HEK293 (cell line): ENCODE results near the gene SECISBP2L.
A peak's percentile ranks its signal among the peaks of the same experiment; 100 is the strongest.

Source experiments
- EGR2 ChIP-seq: fragments of 450-650 bp; formaldehyde crosslinking; IDR thresholded peaks from 2 replicates; pipeline ENCODE4 v1.5.1; 2016; ENCODE audit warnings: low read depth, missing biosample characterization, missing genetic modification characterization
- GLIS2 ChIP-seq: fragments of 450-650 bp; formaldehyde crosslinking; IDR thresholded peaks from 2 replicates; pipeline ENCODE4 v1.5.1; 2016; ENCODE audit warnings: missing biosample characterization, missing genetic modification characterization
- MZF1 ChIP-seq: fragments of 450-650 bp; formaldehyde crosslinking; IDR thresholded peaks from 2 replicates; pipeline ENCODE4 v1.5.1; 2017; ENCODE audit warnings: missing biosample characterization, missing genetic modification characterization, borderline replicate concordance
- SALL2 ChIP-seq: fragments of 450-650 bp; formaldehyde crosslinking; IDR thresholded peaks from 2 replicates; pipeline ENCODE4 v1.5.0; 2017; ENCODE audit warnings: missing biosample characterization, mild to moderate bottlenecking, missing genetic modification characterization, borderline replicate concordance
- SP2 ChIP-seq: fragments of 450-650 bp; formaldehyde crosslinking; IDR thresholded peaks from 2 replicates; pipeline ENCODE4 v1.5.1; 2016; ENCODE audit warnings: missing biosample characterization, missing genetic modification characterization
- ZFP41 ChIP-seq: fragments of 450-650 bp; formaldehyde crosslinking; IDR thresholded peaks from 2 replicates; pipeline ENCODE4 v1.5.1; 2016; ENCODE audit warnings: missing biosample characterization, missing genetic modification characterization, borderline replicate concordance
- ZNF175 ChIP-seq: fragments of 450-650 bp; formaldehyde crosslinking; IDR thresholded peaks from 2 replicates; pipeline ENCODE4 v1.5.1; 2016; ENCODE audit warnings: missing biosample characterization, missing genetic modification characterization
- ZNF184 ChIP-seq: fragments of 450-650 bp; IDR thresholded peaks from 2 replicates; pipeline ENCODE4 v1.5.1; 2018; ENCODE audit warnings: missing biosample characterization, mild to moderate bottlenecking, missing genetic modification characterization
- ZNF211 ChIP-seq: fragments of 450-650 bp; formaldehyde crosslinking; IDR thresholded peaks from 2 replicates; pipeline ENCODE4 v1.5.1; 2016; ENCODE audit warnings: low read depth, missing biosample characterization, missing genetic modification characterization
- ZNF324 ChIP-seq: fragments of 450-650 bp; formaldehyde crosslinking; IDR thresholded peaks from 2 replicates; pipeline ENCODE4 v1.5.1; 2016; ENCODE audit warnings: missing biosample characterization, missing genetic modification characterization
- ZNF416 ChIP-seq: fragments of 450-650 bp; formaldehyde crosslinking; IDR thresholded peaks from 2 replicates; pipeline ENCODE4 v1.5.1; 2016; ENCODE audit warnings: missing biosample characterization, missing genetic modification characterization
- ZNF501 ChIP-seq: fragments of 450-650 bp; formaldehyde crosslinking; IDR thresholded peaks from 2 replicates; pipeline ENCODE4 v1.5.1; 2016; ENCODE audit warnings: missing biosample characterization, missing genetic modification characterization
- ZNF514 ChIP-seq: fragments of 450-650 bp; formaldehyde crosslinking; IDR thresholded peaks from 2 replicates; pipeline ENCODE4 v1.5.1; 2016; ENCODE audit warnings: missing biosample characterization, missing genetic modification characterization
- ZNF530 ChIP-seq: fragments of 450-650 bp; formaldehyde crosslinking; IDR thresholded peaks from 2 replicates; pipeline ENCODE4 v1.5.1; 2016; ENCODE audit warnings: low read depth, missing biosample characterization, missing genetic modification characterization
- ZNF558 ChIP-seq: fragments of 450-650 bp; formaldehyde crosslinking; IDR thresholded peaks from 2 replicates; pipeline ENCODE4 v1.5.1; 2016; ENCODE audit warnings: missing biosample characterization, missing genetic modification characterization
- ZNF560 ChIP-seq: fragments of 450-650 bp; formaldehyde crosslinking; IDR thresholded peaks from 2 replicates; pipeline ENCODE4 v1.5.1; 2017; ENCODE audit warnings: missing biosample characterization, missing genetic modification characterization, borderline replicate concordance
- ZNF585B ChIP-seq: fragments of 450-650 bp; formaldehyde crosslinking; IDR thresholded peaks from 2 replicates; pipeline ENCODE4 v1.5.1; 2016; ENCODE audit warnings: missing biosample characterization, missing genetic modification characterization
- ZNF623 ChIP-seq: fragments of 450-650 bp; formaldehyde crosslinking; IDR thresholded peaks from 2 replicates; pipeline ENCODE4 v1.5.1; 2016; ENCODE audit warnings: missing biosample characterization, missing genetic modification characterization
- ZNF629 ChIP-seq: fragments of 450-650 bp; formaldehyde crosslinking; IDR thresholded peaks from 2 replicates; pipeline ENCODE4 v1.5.1; 2017; ENCODE audit warnings: missing biosample characterization, missing genetic modification characterization
- ZNF660 ChIP-seq: fragments of 450-650 bp; IDR thresholded peaks from 2 replicates; pipeline ENCODE4 v1.5.1; 2018; ENCODE audit warnings: missing biosample characterization, mild to moderate bottlenecking, missing genetic modification characterization
- ZNF677 ChIP-seq: fragments of 450-650 bp; IDR thresholded peaks from 2 replicates; pipeline ENCODE4 v1.5.0; 2018; ENCODE audit warnings: missing biosample characterization, mild to moderate bottlenecking, missing genetic modification characterization, moderate library complexity
- ZNF747 ChIP-seq: fragments of 450-650 bp; formaldehyde crosslinking; IDR thresholded peaks from 2 replicates; pipeline ENCODE4 v1.5.1; 2016; ENCODE audit warnings: missing biosample characterization, missing genetic modification characterization
- ZNF768 ChIP-seq: fragments of 450-650 bp; formaldehyde crosslinking; IDR thresholded peaks from 2 replicates; pipeline ENCODE4 v1.5.1; 2018; ENCODE audit warnings: missing biosample characterization, mild to moderate bottlenecking, missing genetic modification characterization
- ZSCAN30 ChIP-seq: fragments of 450-650 bp; IDR thresholded peaks from 2 replicates; pipeline ENCODE4 v1.5.1; 2018; ENCODE audit warnings: missing biosample characterization, mild to moderate bottlenecking, missing genetic modification characterization, moderate library complexity
- TF ChIP-seq, protein P1 (sequence below): fragments of 450-650 bp; formaldehyde crosslinking; IDR thresholded peaks from 2 replicates; pipeline ENCODE4 v1.5.1; 2017; ENCODE audit warnings: missing biosample characterization, missing genetic modification characterization
- TF ChIP-seq, protein P2 (sequence below): fragments of 450-650 bp; formaldehyde crosslinking; IDR thresholded peaks from 2 replicates; pipeline ENCODE4 v1.5.1; 2017; ENCODE audit warnings: missing biosample characterization, missing genetic modification characterization
- TF ChIP-seq, protein P3 (sequence below): fragments of 450-650 bp; formaldehyde crosslinking; IDR thresholded peaks from 2 replicates; pipeline ENCODE4 v1.5.1; 2016; ENCODE audit warnings: missing biosample characterization, missing genetic modification characterization, borderline replicate concordance
- TF ChIP-seq, protein P4 (sequence below): fragments of 450-650 bp; formaldehyde crosslinking; IDR thresholded peaks from 2 replicates; pipeline ENCODE4 v1.5.1; 2017; ENCODE audit warnings: missing biosample characterization, missing genetic modification characterization

The SECISBP2L gene

DNA sequence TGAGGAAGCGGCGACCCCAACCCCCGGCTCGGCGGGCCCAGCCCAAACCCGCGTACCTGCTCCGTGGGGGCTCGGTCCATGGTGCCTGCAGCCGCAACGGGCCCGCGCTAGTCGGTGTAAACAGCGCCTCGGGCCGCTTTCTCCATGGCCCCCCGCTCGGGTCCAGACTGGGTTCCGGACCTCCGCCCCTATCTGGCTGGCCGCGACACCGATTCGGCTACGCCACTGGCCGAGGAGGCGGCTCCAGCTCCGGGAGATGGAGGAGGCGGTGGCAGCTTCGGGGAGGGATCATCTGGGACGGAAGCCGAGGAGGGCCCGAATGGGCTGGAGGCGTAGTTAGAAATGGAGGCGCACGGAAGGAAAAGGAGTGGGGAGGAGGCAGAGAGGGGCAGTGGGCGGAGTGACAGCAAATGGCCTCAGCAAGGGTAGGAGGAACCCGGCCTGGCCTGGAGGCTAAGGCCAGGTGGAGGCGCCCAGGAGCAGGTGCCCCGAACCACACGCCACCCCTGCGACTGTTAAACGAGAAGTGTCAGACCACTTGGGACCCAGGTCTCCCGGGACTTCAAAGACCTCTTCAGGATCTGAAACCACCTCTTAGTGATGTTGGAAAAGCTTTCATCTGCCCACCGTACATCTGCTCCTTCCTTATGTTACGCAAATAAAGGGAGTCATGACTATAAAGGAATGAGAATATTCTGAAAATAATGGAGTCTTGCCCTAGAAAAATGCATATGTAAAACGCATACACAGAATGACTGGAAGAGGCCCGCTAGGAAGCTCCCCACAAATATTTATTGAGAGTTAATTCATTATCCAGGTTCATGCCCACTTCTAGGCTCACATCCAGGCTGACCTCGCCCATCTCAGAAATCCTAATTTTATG, at the start of gene SECISBP2L (continued):
- TF ChIP-seq, protein P1, sequence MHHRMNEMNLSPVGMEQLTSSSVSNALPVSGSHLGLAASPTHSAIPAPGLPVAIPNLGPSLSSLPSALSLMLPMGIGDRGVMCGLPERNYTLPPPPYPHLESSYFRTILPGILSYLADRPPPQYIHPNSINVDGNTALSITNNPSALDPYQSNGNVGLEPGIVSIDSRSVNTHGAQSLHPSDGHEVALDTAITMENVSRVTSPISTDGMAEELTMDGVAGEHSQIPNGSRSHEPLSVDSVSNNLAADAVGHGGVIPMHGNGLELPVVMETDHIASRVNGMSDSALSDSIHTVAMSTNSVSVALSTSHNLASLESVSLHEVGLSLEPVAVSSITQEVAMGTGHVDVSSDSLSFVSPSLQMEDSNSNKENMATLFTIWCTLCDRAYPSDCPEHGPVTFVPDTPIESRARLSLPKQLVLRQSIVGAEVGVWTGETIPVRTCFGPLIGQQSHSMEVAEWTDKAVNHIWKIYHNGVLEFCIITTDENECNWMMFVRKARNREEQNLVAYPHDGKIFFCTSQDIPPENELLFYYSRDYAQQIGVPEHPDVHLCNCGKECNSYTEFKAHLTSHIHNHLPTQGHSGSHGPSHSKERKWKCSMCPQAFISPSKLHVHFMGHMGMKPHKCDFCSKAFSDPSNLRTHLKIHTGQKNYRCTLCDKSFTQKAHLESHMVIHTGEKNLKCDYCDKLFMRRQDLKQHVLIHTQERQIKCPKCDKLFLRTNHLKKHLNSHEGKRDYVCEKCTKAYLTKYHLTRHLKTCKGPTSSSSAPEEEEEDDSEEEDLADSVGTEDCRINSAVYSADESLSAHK (tag by site-specific recombination), result peak; percentile 49; the same call in 1 of the 2 replicates
- TF ChIP-seq ZNF175 (tag by site-specific recombination), result no peak
- no peak for TF ChIP-seq ZNF677
- TF ChIP-seq, protein P2, sequence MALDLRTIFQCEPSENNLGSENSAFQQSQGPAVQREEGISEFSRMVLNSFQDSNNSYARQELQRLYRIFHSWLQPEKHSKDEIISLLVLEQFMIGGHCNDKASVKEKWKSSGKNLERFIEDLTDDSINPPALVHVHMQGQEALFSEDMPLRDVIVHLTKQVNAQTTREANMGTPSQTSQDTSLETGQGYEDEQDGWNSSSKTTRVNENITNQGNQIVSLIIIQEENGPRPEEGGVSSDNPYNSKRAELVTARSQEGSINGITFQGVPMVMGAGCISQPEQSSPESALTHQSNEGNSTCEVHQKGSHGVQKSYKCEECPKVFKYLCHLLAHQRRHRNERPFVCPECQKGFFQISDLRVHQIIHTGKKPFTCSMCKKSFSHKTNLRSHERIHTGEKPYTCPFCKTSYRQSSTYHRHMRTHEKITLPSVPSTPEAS (tag by site-specific recombination), result peak; percentile 24; the same call in 1 of the 2 replicates
- no peak; the same call in 1 of the 2 replicates for TF ChIP-seq ZNF623 (tag by site-specific recombination)
- peak; percentile 85 for TF ChIP-seq ZNF629 (tag by site-specific recombination)
- TF ChIP-seq, protein P3, sequence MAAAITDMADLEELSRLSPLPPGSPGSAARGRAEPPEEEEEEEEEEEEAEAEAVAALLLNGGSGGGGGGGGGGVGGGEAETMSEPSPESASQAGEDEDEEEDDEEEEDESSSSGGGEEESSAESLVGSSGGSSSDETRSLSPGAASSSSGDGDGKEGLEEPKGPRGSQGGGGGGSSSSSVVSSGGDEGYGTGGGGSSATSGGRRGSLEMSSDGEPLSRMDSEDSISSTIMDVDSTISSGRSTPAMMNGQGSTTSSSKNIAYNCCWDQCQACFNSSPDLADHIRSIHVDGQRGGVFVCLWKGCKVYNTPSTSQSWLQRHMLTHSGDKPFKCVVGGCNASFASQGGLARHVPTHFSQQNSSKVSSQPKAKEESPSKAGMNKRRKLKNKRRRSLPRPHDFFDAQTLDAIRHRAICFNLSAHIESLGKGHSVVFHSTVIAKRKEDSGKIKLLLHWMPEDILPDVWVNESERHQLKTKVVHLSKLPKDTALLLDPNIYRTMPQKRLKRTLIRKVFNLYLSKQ (tag by site-specific recombination), result no peak
- TF ChIP-seq MZF1 (tag by site-specific recombination), result peak; percentile 67; the same call in 1 of the 2 replicates
- TF ChIP-seq SP2, result peak; percentile 93
- no peak for TF ChIP-seq ZNF530 (tag by site-specific recombination)
- TF ChIP-seq ZNF416 (tag by site-specific recombination), result no peak
- TF ChIP-seq, protein P4, sequence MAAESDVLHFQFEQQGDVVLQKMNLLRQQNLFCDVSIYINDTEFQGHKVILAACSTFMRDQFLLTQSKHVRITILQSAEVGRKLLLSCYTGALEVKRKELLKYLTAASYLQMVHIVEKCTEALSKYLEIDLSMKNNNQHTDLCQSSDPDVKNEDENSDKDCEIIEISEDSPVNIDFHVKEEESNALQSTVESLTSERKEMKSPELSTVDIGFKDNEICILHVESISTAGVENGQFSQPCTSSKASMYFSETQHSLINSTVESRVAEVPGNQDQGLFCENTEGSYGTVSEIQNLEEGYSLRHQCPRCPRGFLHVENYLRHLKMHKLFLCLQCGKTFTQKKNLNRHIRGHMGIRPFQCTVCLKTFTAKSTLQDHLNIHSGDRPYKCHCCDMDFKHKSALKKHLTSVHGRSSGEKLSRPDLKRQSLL (tag by site-specific recombination), result peak; percentile 98
- TF ChIP-seq EGR2 (tag by site-specific recombination), result peak; percentile 97
- TF ChIP-seq SALL2 (tag by site-specific recombination), result no peak
- TF ChIP-seq ZNF768 (tag by site-specific recombination), result no peak
- no peak for TF ChIP-seq ZNF501 (tag by site-specific recombination)
- peak; percentile 77 for TF ChIP-seq ZSCAN30 (tag by site-specific recombination)
- no peak for TF ChIP-seq ZNF514 (tag by site-specific recombination)
- peak; percentile 92 for TF ChIP-seq GLIS2 (tag by site-specific recombination)
- TF ChIP-seq ZNF585B (tag by site-specific recombination), result no peak
- TF ChIP-seq ZNF558, result no peak; the same call in 1 of the 2 replicates
- no peak for TF ChIP-seq ZFP41 (tag by site-specific recombination)
- peak; percentile 87 for TF ChIP-seq ZNF324
- peak; percentile 88 for TF ChIP-seq ZNF660 (tag by site-specific recombination)
- no peak for TF ChIP-seq ZNF747 (tag by site-specific recombination)
- TF ChIP-seq ZNF184 (tag by site-specific recombination), result no peak
- no peak for TF ChIP-seq ZNF560 (tag by site-specific recombination)
- no peak for TF ChIP-seq ZNF211 (tag by site-specific recombination)
